ENCODE results near the gene ZNF521.

The ZNF521 gene

DNA sequence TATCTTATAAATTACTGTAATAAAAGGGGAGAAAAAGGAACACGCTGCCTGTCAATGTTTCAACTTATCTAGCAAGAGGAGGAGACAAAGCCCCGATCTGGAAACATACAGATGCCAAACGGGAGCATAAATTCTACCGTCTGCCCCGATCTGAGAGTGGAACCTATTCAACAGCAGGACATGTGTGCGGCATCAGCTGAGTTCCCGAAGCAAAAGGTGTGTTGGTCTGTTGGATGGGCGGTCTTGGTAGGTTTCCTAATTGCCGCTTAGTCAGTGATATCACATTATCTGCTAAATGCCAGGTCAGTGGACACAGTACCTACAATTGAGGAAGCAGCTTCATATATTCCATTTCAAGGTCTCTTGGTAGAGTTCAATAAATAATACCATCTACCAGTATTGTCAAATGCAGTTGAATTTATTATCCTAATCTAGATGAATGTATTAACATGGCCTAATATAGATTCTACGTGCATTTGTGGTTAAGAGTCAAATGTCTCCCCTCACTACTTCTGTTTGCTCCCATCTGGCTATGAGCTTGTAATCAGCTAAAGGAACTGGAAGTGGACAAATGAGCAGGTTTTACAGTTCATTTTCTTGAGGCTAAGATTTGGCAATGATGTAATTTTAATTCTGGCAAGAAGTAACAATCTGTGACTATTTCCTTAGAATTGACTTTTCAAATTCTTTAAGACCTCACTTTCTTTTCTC, 219.0 kb downstream of the ZNF521 start:
- DNase-seq (ENCODE audit: low read depth in 1 of 2, low spot score in 1 of 2): no peak

DNA sequence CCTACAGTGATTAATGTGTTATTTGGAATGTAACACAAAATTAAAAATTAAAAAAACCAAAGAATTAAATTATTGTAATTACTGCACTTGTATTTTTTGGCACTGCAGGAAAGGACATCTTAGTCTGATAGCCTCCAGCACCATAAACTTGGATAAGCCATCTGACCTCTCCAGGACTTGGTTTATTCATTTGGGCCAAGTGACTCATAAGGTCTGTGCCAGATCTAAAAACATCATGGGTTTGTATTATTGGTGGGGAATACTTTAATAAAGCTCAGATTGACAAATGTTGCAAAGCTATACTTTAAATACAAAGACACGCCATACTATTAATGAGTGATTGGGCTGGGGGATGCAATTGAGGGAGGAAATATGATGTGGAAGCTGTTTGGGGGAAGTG, 225.2 kb downstream of the ZNF521 start:
- DNase-seq (ENCODE audit: low read depth in 1 of 2, low spot score in 1 of 2): no peak

DNA sequence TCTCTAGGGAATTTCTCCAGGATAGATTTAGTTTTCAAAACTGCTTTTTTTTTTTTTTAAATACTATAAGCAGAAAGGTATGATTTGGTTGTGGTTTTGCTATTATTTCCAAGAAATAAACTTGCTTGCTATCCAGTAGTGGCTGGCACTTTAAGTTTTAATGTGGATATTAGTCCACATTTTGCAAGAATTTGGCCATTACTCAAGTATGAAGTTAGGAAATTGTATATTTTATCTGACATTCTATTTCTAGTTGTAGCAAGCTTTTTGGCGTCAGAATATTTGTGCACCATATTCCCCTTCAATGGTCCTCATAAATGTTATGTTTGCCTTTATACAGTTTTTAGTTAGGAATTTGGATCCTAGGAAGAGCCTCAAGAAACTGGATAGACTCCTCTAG, 226.3 kb downstream of the ZNF521 start:
- DNase-seq (ENCODE audit: low read depth in 1 of 2, low spot score in 1 of 2): no peak

DNA sequence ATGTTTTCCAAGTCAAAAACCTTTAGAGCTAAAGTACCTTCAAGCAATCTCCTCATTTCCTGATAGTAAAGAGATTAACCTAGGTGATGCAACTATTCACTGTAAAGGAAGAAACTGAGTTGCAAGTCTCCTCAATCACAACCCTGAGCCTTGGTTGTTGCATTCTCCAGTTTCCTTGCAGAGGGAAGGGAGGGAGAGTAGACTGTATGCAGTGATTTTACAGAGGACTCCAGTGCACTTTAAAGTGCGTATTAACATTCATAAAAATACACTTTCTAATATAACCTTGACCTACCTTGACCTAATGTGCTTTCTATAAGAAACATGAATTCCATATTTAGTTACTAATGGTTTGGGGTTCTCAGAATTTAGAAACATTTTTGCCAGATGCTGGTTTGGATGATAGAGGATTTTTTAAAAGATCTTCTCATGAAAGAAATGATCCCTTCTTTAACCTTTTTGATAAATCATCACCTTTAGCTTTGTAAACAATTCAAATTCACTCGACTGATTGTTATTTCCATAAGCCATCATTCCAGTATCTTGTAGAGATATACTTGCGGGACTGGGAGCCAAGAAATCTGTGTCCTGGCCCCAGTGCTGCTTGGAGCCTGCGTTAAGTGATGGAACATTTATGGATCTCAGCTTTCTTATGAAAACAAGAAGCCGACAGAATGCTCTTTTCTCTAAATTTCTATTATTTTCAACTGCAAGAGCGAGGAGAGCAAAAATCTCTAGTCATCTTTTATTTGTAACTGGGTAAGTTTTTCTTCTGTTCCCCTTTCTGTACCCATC, 228.3 kb downstream of the ZNF521 start:
- no peak for DNase-seq (ENCODE audit: low read depth in 1 of 2, low spot score in 1 of 2)

DNA sequence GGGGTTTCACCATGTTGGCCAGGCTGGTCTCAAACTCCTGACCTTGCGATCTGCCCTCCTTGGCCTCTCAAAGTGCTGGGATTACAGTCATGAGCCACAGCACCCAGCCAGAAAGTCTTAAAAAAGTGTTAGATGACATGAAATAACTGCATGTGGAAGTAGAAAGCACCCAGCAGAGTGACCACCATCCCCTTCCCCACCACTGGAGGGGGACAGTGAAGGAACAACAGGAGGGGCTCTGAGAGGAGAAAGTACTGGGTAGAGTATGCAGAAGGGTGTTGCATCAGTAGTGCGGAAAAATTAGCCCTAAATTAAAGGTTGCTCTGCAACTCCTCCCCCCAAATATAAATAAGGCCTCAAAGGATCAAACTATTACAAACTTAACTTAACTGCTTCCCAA, 230.5 kb downstream of the ZNF521 start:
- no peak for DNase-seq (ENCODE audit: low read depth in 1 of 2, low spot score in 1 of 2)

DNA sequence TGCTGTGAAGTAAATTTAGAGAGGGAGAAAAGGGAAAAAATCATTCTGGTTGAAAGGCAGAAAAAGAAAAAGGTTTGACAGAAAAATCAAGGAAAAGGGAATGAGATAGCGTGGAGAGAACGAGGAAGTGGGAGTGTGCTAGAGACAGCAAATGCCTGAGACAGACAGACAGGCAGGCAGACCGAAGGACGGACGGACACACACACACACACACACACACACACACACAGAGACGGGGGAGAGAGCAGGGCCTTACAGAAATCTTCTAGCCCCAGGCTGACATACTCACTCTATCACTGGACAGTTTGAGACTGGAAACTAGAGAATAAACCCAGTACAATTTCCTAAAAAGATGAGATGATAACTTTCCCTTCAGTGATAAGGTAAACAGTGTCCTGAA, 238.4 kb downstream of the ZNF521 start:
- no peak for DNase-seq (ENCODE audit: low read depth in 1 of 2, low spot score in 1 of 2)

DNA sequence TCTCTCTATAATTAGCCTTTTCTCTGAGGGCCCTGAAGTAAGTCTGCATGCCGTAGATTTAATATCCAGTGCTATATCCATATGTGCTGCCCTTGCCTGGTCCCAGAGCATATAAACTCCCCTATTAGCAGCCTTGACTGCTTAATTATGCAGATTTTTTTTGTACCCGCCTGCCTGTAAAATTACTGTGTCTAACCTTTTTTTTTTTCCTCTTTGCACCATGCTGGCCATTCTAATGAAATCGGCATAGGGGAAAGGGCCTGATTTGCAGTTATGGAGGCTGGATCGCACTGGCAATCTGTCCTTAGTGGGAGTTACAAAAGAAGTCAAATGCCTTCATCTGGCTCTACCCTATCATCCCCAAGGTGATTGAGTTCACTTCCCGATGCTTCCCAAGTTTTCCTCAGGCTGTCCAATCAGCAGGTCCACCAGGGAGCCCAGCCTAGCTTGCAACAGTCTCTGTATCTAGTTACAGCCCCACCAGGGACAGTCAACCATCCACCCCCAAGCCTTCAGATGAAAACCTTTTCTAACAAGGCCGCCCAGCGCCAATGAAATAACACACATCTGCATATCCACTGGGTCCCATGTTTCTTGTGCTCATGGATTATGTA, 239.0 kb downstream of the ZNF521 start:
- DNase-seq (ENCODE audit: low read depth in 1 of 2, low spot score in 1 of 2): no peak

DNA sequence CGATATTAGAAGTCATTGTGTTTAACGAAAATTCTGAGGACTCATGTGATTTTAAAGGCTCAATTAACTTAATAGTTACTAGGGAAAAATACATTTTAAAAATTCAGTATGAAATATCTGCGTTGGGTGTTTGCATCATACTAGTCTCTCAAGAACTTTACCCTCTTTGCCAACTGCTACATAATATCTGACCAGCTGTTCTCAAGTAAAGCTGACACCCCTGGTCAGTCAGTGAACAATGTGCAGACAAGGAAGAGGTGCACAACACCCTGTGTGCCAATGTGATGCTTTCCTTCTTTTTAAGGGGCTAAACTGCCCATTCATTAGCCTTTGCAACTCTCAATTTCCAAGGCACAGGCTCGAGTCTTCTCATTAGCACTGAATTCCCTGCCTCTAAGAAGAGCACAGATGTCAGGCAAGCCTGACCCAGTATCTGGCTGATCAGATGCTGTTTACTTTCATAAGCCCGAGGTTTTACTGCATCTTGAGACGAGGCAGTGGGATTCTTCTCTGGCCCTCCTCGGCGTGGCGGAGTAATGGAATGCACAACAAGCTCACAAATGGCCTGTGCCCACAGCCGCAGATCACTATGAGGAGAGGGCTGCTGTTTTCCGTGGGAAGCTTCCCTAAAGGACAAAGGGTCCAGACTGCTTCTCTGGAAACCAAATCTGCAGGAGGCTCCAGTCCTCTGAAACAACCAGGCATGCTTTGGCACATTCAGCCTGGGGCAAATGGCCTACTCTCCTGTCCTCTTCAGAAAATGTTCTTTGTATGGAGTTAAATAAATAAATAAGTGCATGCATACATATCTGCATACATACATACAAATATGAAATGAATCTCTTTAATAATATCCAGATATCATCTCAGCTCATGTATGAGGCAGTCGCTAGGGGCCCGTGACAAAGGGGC, 240.3 kb downstream of the ZNF521 start:
- no peak for DNase-seq (ENCODE audit: low read depth in 1 of 2, low spot score in 1 of 2)

DNA sequence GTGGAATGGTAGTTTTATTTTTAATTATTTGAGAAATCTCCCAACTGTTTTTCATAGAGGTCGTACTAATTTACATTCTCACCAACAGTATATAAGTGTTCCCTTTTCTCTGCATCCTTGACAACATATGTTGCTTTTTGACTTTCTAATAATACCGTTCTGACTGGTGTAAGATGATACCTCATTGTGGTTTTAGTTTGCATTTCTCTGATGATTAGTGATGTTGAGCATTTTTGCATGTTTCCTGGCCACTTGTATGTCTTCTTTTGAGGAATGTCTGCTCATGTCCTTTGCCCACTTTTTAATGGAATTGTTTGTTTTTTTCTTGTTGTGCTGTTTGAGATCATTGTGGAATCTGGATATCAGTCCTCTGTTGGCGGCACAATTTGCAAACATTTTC, 242.5 kb downstream of the ZNF521 start:
- no peak for DNase-seq (ENCODE audit: low read depth in 1 of 2, low spot score in 1 of 2)

DNA sequence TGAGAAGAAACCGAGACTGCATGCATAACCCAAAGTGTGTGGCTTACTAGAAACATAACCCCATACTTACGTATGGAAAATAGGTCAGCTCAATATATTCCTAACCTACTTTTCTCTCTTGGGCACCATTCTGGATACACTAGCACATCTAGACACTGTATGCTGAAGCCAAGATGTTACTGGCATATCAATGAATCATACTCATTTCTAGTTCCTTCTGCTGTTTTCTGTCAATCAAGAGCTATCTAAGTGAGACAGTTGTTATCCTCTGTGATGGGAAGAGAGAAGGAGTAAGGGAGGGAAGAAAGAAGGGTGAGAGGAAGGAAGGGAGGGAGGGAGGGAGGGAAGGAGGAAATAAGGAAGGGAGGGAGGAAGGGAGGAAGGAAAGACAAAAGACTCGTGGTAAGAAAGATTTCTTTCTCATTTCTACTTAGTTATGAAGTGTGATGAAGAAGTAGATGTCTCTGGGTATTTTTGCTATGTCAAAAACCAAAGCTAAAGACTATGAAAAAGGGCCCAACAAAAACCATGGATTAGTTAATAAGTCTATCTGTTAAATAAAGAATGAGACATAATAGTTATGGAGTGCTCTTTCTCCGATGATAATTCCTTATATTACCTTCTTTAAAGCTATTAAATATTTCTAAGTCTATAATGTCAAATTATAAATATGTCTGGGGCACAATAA, 248.4 kb downstream of the ZNF521 start:
- DNase-seq (ENCODE audit: low read depth in 1 of 2, low spot score in 1 of 2): no peak

DNA sequence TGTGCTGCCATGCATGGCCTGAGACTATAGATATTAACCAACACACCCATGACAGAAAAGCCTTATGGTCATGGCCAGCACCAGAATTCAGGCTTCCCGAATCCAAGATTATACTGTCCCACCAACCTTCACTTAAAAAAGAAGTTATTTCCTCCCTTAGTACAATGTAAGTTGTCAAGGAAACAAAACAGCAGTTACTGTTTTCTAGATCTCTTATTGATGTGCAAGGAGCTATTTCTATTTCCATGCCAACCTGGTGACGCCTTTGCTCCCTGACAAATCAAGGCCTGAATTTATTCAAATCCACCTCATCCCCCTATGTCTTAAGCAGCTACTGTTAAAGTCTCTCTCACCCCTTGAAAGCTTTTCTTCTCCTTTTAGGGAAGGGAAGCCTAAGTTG, 249.3 kb downstream of the ZNF521 start:
- no peak for DNase-seq (ENCODE audit: low read depth in 1 of 2, low spot score in 1 of 2)

DNA sequence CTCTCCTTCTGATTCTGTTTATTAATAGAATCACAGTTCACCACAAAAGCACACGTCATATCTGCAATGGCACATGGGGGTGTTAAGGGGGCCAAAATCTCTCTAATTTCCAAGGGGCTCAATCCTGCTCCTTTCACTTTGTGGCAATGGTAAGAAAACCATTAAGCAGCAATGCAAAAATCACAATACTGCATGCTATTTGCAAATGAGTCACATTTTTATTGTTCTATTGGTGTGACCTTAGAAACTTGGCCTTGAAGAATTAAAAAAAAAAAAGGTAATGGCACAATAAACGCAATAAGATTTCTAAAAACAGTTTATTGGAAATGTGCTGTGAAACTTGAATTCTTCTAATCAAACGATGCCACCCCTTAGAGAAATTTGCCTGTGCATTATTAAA, 251.5 kb downstream of the ZNF521 start:
- no peak for DNase-seq (ENCODE audit: low read depth in 1 of 2, low spot score in 1 of 2)

DNA sequence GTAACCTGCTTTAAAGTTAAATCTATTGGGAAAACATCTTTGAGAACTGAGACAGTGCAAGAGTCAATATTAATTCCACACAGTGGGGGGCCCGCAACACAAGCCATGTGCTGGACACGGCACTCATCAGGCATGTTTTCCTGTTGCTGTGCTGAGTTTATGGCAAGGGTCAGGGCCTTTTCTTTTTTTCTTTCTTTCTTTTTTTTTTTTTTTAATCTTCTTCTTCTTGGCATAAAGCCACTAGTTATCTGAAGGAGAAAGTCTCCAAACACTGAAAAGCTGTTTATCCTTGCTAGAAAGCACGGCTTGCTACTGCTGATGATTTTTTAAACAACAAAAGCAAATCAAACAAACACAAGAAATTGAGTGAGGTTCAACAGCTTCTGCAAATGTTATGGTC, 252.1 kb downstream of the ZNF521 start:
- DNase-seq (ENCODE audit: low read depth in 1 of 2, low spot score in 1 of 2): no peak

DNA sequence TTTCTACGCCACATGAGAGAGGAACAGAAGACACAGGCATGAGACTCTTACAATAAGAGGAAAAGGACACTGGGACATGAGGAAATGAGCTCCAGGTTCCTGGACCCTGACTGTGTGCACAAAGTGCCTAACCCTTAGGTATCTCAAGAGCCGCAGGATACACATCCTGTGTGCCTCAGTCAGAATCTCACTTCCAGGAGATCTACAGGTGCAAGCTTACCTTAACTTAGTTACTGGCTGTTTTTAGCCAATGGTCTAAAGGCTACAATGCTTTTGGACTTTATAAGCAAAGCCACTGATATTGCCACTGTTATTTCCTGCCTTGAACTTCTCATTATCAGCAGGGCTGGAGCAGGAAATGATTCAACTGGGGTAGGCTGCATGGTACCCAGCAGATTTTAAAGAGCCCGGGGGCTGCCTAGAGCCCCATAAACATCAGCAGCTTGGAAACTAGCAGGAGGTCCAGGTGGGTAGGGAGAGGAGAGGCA, 254.4 kb downstream of the ZNF521 start:
- no peak for DNase-seq (ENCODE audit: low read depth in 1 of 2, low spot score in 1 of 2)

DNA sequence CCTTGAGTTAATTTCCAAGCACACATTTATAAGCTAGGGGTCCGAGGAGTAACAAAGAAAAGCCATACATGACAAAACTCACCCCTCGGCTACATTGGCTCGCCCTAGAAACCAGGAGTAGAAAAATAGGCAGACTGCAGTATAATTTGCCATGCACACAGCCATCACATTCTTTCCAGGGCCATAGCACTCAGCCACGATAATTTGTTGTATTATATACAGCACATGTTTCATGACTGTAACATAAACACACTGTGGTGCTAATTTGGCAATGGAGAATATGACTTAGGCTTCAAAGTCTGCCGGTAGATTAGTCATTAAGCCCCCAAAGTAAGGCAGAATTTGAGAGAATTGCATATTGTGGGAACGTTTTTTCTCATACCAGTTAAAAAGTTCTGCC, 254.9 kb downstream of the ZNF521 start:
- no peak for DNase-seq (ENCODE audit: low read depth in 1 of 2, low spot score in 1 of 2)

DNA sequence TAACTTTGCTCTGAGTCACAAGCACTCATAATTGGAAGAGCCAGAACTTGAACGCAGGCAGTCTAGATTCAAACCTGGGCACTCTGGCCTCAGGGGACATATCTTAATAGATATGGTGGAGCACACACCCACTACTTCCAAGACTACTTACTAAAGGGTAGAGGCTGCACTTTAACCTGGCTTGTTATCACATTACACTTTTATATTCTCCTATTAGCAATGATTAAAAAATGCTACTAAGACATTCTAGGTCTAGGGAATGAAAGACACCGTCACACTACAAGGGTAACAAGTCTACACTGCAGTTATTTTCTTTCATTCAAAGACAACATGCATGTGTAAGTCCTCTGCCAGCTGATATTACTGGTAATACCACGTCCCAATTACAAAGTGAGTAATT, 258.8 kb downstream of the ZNF521 start:
- no peak for DNase-seq (ENCODE audit: low read depth in 1 of 2, low spot score in 1 of 2)

DNA sequence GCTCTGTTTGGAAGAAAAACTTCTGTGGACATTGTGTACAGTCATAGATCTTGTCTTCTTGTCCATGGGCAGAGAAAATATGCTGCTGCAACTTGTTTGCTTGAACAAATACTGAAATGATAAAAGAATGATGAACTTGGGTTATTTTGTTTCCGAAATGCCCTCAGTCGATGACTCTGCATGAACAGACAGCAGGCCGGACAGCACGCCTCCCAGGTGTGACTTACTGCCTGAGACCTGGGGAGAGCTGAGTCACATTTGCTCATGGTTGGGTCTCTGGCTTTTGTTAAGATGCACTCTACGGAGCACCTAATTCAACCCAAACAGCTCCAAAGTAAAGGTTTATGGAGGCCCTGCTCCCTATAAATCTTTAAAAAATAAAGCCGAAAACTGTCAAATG, 262.5 kb downstream of the ZNF521 start:
- no peak for DNase-seq (ENCODE audit: low read depth in 1 of 2, low spot score in 1 of 2)

DNA sequence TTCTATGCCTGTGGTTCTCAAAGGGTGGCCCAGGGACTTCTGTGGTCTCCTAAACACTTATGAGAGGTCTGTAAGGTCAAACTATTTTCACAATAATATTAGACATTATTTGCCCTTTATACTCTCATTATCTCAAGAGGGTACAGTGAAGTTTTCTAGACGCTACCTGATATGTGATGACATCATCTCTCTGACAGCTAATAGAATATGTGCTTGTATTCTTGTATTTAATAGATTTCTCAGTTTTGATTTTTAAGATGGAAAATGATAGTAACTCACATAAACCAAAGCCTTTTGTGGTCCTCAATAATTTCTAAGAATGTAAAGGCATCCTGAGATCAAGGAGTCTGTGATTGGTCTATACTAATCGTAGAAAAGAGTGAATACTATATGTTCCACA, 265.1 kb downstream of the ZNF521 start:
- DNase-seq (ENCODE audit: low read depth in 1 of 2, low spot score in 1 of 2): no peak

DNA sequence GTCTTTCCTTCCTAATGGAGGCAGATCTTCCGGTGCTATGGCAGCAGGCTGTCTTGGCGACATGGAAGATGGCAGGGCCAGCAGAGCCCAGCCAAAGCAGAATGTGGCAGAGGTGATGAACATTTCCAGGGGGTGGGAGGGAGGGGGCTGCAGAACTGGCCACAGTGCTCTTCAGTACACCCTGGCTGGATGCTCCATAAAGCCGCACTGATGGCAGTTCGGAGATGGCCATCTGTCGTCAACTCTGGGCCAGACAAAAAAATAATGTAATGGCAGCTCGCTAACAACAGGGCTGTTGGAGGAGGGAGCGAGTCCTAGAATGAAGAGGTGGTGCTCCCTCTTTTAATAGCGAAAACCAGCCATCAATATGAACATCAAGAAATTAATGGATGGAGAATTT, 271.0 kb downstream of the ZNF521 start:
- DNase-seq (ENCODE audit: low read depth in 1 of 2, low spot score in 1 of 2): no peak

DNA sequence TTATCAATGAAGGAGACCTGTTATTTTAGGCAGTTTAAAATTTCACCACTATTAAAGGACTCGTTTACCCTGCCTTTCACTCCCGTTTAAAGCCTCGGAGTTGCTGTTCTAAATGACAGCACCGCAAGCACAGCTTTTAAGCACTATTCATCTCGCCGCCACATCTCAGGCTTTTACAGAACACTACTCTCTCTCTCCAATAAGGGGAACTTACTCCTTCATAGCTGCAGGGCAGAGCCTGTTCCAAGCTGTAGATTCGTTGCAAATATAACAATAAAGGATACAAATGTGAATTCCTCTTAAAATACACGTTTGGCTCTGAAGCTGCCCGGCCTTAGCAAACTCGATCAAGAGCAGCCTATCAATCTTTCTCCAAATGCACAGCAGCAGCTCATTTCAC, 271.8 kb downstream of the ZNF521 start:
- DNase-seq (ENCODE audit: low read depth in 1 of 2, low spot score in 1 of 2): no peak

Data from stimulated activated CD4-positive, alpha-beta T cell treated with anti-CD3 and anti-CD28 coated beads, Interleukin-15, amount 100 ng/mL, for 1 hour (primary cell).